HG03571 (cell line): ENCODE results near the gene CCDC57.
"Not testable (repeated sequence)": the region's sequence is repeated elsewhere in the genome, so short reads cannot be mapped to it uniquely, and the experiment has no call there.

ENCODE experiments used
- ATAC-seq: cut with Tn5 transposase; IDR thresholded peaks from one replicate; pipeline ENCODE4 v1.9.1; 2021; ENCODE audit not compliant: unreplicated experiment

CCDC57 gene

GRCh38 chr17:82226146-82226808 lies 13.6 kb upstream of the CCDC57 start:
- ATAC-seq = no peak

- no peak for ATAC-seq
Measured at GRCh38 chr17:82225368-82226029, 12.9 kb upstream of the CCDC57 start.

DNA sequence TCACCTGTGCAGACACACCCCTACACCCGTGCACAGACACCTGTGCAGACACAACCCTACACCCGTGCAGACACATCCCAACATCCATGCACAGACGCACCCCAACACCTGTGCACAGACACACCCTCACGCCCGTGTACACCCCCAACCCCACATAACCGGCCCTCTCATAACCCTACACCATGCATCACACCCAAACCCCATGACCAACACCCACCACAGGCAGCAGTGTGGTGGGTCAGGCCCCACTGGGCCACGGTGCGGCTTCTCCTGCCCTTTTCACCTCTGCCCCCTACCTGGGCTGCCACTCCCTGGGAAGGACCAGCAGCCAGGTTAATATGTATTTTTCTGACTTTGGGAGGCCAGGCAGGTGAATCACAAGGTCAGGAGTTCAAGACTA lies 12.0 kb upstream of the CCDC57 start:
- no peak for ATAC-seq

DNA sequence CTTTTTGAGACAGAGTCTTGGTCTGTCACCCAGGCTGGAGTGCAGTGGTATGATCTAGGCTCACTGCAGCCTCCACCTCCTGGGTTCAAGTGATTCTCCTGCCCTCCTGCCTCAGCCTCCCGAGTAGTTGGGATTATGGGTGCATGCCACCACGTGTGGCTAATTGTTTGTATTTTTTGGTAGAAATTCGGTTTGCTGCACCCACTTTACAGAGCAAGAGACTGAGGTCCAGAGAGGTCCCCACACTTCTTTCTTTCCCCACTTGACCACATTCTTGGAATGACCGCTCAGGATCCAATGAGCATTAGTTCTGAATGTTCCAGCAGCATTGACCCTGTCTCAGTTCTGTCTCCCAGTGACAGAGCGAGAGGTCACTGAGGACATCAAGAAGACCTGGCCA lies 10.9 kb upstream of the CCDC57 start:
- ATAC-seq = no peak

DNA sequence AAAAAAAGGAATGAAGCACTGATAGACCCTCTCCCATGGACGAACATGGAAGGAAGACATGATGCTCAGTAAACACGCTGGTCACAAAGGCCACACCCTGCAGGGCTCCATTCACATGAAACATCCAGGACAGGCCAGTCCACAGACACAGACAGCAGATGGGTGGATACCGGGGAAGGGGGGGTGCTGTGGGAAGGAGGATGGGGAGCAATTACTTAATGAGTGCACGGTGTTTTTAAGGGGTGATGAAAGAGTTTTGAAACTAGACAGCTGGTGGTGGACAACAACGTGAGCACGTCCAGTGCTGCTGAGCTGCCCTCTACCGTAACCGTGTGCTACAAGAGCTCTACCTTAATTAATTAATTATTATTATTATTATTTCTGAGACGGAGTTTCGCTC lies 10.2 kb upstream of the CCDC57 start:
- no peak for ATAC-seq

- no peak for ATAC-seq
Measured at GRCh38 chr17:82221341-82221902, 8.8 kb upstream of the CCDC57 start.

DNA sequence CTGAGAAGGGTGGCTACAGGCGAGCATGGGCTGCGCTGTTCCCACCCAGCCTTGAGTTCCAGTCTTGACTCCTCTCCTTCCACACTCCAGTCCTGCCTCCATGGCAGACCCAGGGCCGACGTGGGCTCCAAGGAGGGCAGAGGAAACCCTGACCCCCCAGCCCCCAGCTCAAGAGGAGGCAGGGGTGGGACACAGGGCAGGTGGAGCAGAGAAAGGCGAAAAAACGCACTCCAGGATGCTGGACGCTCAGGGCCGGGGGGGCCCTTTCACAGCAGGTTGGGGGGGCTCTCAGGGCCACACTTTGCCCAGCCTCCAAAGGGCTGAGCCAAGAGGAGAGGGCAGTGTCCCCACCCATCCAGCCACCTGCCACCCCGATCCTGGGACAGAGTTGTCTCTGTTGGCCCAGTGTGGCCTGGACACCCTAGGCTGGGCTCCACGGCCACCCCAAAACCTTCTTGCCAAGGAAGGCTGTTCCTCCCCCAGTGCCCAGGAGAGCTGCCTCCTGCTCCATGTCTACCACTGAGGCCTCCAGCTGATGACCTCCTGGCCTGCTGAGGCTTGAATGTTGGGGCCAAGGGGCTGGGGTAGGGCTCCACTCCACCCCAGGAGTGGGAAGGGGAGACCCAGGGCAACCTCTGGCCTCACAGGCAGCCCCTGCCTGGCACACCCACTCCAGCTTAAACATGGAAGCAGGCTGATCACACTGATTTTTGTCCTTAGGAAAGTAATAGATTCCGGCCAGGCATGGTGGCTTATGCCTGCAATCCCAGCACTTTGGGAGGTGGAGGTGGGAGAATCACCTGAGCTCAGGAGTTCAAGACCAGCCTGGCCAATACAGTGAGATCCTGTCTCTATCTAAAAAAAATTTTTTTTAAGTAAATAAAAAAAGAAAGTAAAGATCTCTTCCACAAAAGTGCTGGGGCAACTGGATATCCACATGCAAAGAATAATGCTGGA lies 7.4 kb upstream of the CCDC57 start:
- no peak for ATAC-seq

DNA sequence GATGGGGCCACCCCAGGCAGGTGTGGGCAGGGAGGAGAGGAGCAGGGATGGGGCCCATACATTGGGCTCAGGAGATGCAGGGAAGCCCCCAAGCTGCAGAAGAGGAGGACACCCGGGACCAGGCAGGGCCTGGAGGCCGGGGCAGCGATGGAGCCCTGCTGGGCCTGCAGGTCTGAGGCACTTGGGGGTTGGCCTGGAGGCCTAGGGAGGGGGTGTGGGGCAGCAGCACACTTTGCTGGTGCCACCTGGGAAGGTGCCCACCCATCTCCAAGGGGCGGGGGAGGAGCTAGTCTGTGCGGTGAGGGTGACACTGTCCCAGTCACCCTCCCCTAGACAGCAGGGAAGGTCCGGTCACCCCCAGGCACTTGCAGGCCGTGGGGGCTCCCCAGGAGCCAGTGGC lies 6.4 kb upstream of the CCDC57 start:
- ATAC-seq = no peak

DNA sequence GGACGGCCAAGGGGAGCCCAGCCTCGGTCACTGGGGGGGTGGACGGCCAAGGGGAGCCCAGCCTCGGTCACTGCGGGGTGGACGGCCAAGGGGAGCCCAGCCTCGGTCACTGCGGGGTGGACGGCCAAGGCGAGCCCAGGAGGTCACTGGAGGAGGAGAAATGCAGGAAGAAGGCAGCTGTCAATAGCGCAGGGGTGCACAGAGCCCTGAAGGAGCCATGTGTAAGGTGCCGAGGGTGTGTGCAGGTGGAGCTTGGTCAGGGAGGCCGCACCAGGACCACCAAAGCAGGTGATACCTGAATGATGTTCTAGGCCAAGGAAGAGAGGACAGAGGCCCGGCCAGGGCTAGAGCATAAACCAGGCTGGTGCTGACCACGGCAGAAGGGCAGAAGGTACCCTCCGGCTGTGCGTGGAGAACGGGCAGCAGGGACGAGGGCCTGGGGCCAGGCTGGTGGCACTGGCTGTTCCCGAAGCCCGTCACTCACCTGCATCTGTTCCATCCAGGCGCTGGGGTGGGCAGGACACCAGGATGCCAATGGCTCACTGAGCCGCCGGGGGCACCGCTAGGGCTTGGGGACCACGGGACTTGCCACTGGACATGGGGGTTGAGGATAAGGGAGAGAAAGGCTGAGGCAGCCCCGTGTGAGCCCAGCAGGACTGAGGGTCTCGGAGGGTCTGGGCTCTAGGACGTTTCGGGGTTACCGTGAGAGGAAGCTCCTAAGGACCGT lies 5.9 kb upstream of the CCDC57 start:
- ATAC-seq = no peak

DNA sequence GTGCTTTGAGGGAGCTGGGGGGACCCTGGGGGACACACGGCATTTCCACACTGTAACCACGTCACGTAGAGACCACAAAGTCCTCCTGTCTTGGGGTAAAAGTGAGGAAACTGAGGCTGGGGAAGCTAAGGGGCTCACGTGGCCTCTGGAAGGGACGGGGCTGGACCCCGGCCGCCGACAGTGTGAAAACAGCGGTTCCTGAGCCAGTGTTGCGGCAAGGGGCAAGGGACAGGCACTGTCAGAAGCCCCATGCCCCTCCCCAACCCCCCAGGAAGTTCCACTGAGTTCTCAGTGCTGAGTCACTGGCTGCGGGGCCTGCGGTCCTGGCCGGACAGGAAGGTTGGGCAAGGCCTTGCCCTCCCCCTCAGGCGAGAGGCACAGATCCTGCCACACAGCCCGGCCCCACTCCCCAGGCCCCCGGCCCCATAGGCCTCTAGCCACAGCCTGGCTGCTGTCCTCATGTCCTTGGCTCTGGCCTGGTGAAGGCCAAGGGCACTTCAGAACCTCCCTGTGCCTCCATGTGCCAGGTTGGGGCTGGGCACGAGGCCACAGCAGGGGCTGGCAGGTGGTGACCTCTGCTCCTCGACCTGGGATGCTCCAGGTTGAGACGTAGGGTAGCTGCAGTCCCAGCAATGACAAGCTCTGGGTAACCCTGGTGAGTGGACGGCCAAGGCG lies 5.0 kb upstream of the CCDC57 start:
- ATAC-seq = no peak

- ATAC-seq = no peak
Measured at GRCh38 chr17:82217120-82217529, 4.5 kb upstream of the CCDC57 start.

- ATAC-seq = no peak
Measured at GRCh38 chr17:82216301-82217119, 3.9 kb upstream of the CCDC57 start.

DNA sequence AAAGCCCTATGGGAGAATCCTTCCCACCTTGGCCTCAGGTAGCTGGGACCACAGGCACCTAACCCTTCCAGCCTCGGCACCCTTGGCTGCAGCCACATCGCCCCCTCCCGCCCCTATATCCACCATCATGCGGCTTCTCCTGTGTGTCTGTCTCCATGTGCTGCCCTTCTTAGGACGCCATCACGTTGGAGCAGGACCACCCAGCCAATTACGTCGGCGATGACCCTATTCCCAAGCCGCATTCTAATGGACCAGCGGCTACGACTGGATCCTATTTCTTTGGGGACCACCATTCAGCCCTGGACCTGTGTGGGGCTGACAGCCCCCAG lies 3.3 kb upstream of the CCDC57 start:
- ATAC-seq = no peak

- no peak for ATAC-seq
Measured at GRCh38 chr17:82215095-82215971, 2.7 kb upstream of the CCDC57 start.

DNA sequence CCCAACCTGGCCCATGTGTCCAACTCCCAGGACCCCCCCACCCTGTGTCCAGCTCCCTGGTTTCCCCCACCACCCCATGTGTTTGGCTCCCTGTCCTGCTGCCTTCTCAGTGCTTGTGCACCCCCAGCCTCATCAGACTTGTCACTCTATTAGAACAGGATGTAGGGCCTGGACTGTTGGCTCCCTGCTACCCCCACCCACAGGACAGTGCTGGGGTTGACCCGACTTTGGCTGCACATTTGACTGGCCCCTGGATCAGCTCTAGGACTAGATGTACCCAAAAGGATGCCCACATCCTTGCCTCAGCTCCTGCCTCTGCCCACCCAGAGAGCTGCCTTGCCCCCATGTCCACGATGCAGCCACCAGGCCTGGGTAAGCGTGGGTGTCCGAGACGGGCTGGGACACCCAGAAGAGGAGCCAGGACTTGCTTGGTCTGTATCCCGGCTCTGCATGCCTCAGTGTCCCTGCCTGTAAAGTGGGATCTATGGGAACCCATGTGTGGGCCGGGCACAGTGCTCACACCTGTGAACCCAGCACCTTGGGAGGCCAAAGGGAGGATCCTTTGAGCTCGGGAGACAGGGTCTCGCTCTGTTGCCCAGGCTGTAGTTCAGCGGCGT lies 1.5 kb upstream of the CCDC57 start:
- ATAC-seq = no peak

DNA sequence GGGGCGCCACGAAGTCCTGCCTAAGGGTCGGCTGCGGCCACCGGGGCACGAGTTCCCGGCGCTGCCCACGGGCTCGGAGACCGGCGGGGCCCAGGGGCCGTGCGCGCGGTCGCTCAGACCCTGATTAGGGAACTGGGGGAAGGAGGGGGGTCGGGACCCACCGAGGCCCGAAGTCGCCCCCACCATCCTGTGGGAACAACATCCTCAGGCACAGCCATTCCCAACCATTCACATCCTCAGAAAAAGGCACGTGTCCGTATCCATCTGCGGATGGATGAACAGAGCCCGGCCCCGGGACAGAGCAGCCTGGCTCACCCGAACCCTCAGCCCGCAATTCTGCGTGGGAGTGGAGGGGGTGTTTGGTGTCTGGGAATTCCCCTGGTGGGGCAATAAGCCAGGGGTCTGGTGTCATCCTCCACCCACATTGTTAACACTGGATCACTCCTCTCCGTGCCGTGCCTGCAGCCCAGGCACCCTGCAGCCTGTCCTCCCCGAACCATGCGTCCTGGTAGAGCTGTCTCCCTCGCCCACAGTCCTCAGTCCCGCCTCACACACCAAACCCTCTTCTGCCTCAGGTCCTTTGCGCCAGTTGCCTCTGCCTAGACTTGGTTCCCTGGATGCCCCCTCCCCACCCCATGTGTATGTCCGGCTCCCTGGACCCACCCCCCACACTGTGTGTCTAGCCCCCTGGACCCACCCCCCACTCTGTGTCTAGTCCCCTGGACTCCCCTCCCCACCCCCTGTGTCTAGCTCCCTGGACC lies 789 bp upstream of the CCDC57 start:
- ATAC-seq = peak; percentile 21

DNA sequence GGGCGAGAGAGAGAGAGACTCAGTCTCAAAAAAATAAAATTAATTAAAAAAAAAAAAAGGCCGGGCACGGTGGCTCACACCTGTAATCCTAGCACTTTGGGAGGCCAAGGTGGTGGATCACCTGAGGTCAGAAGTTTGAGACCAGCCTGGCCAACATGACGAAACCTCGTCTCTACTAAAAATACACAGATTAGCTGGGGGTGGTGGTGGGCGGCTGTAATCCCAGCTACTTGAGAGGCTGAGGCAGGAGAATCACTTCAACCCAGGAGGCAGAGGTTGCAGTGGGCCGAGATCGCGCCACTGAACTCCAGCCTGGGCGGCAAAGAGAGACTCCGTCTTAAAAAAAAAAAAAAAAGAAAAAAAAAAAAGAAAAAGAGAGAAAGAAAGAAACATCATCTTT lies 2.0 kb downstream of the CCDC57 start:
- not testable (repeated sequence) for ATAC-seq
